ENCODE results near the gene CR1. TPM values are rescaled to one million over a fixed set of nuclear protein-coding genes. Genes with fewer than 3 reads are reported as not detected.
"Not testable (repeated sequence)": the region's sequence is repeated elsewhere in the genome, so short reads cannot be mapped to it uniquely, and the experiment has no call there.

Gene CR1
- total and polyA plus RNA-seq, 7 experiments from 2014 or later, result 0.19 to 50.1 (median 4.3) TPM

DNA sequence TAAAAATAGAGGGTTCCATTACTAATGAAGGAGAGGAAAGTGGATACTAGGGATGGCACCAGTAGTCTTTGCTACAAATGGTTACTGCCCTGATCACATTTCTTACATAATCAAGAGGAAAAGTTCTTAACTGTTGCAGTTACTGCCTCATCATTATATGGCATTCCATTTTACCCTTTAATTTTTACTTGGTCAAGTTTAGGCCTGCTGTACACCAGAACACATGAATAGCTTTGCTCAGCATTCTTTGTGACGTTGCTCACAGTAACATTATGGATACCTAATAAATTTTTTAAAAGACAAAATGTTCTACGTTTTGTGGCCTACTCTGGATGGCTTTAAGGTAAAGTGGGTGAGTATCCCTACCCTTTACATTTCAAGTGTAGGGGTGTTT is 110.4 kb downstream of the CR1 start:
- Histone ChIP-seq H3K27ac (ENCODE audit: low read depth, low read length) (no peak overlapping the region), H3K9me3 (ENCODE audit: control insufficient read depth in 2 of 3, low read length in 3 of 3) (no peaks in the 10 kb centered on the region), H3K27me3 (ENCODE audit: control insufficient read depth in 2 of 2, insufficient read depth in 2 of 2, low read length in 2 of 2) (no peaks in the 10 kb centered on the region), H3K4me3 (ENCODE audit: low read length) (no peak overlapping the region), H3K36me3 (ENCODE audit: control insufficient read depth in 2 of 3, insufficient read depth in 3 of 3, low read length in 3 of 3) (no peaks in the 10 kb centered on the region), H3K4me1 (ENCODE audit: control insufficient read depth in 2 of 2, insufficient read depth in 2 of 2, low read length in 2 of 2) (no peaks in the 10 kb centered on the region)
- Mint-ChIP-seq H3K4me3 (no peak overlapping the region), H3K36me3 (no peaks in the 10 kb centered on the region), H3K9me3 (no peaks in the 10 kb centered on the region), H3K27me3 (peaks cover 0 to 30% (median 0%) of the 10 kb centered on the region in 5 donors), H3K27ac (no peak overlapping the region), H3K4me1 (no peaks in the 10 kb centered on the region)
- ATAC-seq (no peak), DNase-seq (no peak)
- CTCF ChIA-PET, result no interaction called here
- POLR2A ChIA-PET, result no interaction called here
- intact Hi-C loops (cut with micrococcal nuclease), result no loop called here

DNA sequence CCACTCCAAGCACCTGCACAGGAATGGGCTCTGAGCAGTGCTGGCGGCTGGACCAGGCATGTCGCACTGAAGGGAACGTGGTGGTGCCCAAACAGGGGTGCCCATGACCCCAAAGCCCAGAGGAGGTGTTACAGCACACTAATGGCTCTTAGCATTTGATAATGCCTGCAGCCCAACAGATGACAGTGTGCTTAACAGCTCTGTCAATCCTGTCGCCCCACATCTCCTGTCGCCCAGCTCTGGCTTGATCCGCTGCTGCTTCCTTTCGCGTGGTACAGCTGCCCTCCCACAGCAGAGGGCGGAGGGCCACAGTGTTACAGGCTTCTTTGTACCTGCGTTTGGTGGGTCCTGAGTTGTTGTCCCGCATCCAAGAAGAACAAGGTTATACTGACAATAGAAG is 116.8 kb downstream of the CR1 start:
- H3K27me3 Mint-ChIP-seq, result peaks cover 0 to 25% (median 3%) of the 10 kb centered on the region in 5 donors
- ATAC-seq (no peak), DNase-seq (no peak)
- no peaks in the 10 kb centered on the region for H3K9me3 Mint-ChIP-seq
- Histone ChIP-seq H3K4me3 (ENCODE audit: low read length) (no peak overlapping the region), H3K27me3 (ENCODE audit: control insufficient read depth in 2 of 2, insufficient read depth in 2 of 2, low read length in 2 of 2) (no peaks in the 10 kb centered on the region), H3K27ac (ENCODE audit: low read depth, low read length) (no peak overlapping the region), H3K9me3 (ENCODE audit: control insufficient read depth in 2 of 3, low read length in 3 of 3) (no peaks in the 10 kb centered on the region), H3K4me1 (ENCODE audit: control insufficient read depth in 2 of 2, insufficient read depth in 2 of 2, low read length in 2 of 2) (no peaks in the 10 kb centered on the region), H3K36me3 (ENCODE audit: control insufficient read depth in 2 of 3, insufficient read depth in 3 of 3, low read length in 3 of 3) (no peaks in the 10 kb centered on the region)
- no peaks in the 10 kb centered on the region for H3K36me3 Mint-ChIP-seq
- no peak overlapping the region for H3K4me3 Mint-ChIP-seq
- POLR2A ChIA-PET, result no interaction called here
- intact Hi-C loops (cut with micrococcal nuclease), result no loop called here
- CTCF ChIA-PET, result no interaction called here
- H3K27ac Mint-ChIP-seq, result no peak overlapping the region
- H3K4me1 Mint-ChIP-seq, result no peaks in the 10 kb centered on the region

DNA sequence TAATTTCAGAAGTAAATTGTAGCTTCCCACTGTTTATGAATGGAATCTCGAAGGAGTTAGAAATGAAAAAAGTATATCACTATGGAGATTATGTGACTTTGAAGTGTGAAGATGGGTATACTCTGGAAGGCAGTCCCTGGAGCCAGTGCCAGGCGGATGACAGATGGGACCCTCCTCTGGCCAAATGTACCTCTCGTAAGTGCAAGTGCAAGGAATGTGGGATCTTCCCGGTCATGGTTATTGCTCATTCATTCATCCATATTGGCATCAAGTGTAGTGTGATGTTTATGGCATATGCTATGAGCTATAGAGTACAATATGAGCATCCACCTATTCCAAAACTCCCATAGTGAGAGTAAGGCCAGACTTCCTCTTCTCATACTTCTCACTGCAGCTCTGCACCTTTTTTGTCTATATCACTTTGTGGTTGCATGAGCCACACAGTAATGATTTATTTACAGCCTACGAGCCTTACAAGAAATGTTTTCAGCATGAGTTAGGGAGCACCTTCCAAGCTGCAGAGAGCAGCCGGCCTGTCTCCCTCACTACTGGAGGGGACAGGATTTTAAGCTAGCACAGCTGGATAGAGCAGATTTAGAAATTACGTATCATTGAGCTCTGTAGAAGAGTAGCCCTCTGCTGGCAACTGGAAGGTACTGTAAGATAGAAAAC is 124.0 kb downstream of the CR1 start:
- Mint-ChIP-seq H3K9me3 (no peaks in the 10 kb centered on the region), H3K4me1 (peaks cover 0 to 6% (median 0%) of the 10 kb centered on the region in 7 donors), H3K4me3 (no peak overlapping the region), H3K27ac (no peak overlapping the region), H3K36me3 (peaks cover 0 to 3% (median 0%) of the 10 kb centered on the region in 5 donors), H3K27me3 (peaks cover 0 to 18% (median 6%) of the 10 kb centered on the region in 5 donors)
- Histone ChIP-seq H3K4me3 (ENCODE audit: low read length) (no peak overlapping the region), H3K4me1 (ENCODE audit: control insufficient read depth in 2 of 2, insufficient read depth in 2 of 2, low read length in 2 of 2) (peaks cover 0 to 3% of the 10 kb centered on the region in 2 donors), H3K36me3 (ENCODE audit: control insufficient read depth in 2 of 3, insufficient read depth in 3 of 3, low read length in 3 of 3) (no peaks in the 10 kb centered on the region), H3K27me3 (ENCODE audit: control insufficient read depth in 2 of 2, insufficient read depth in 2 of 2, low read length in 2 of 2) (no peaks in the 10 kb centered on the region), H3K27ac (ENCODE audit: low read depth, low read length) (no peak overlapping the region), H3K9me3 (ENCODE audit: control insufficient read depth in 2 of 3, low read length in 3 of 3) (no peaks in the 10 kb centered on the region)
- peak in 6 of 9 donors; percentile 5 to 47 (median 38) for DNase-seq
- POLR2A ChIA-PET, result interaction anchor here (0.5 kb wide), 1 partner anchor 99 kb away, joined by 3 read pairs; no protein-coding TSS in a partner anchor
- peak; percentile 92 for ATAC-seq
- intact Hi-C loops (cut with micrococcal nuclease), result no loop called here
- CTCF ChIA-PET, result interaction anchor here (0.7 to 1.6 kb wide), 7 partner anchors 9 to 210 kb away, joined by 3 to 5 read pairs (median 3); no protein-coding TSS in a partner anchor

DNA sequence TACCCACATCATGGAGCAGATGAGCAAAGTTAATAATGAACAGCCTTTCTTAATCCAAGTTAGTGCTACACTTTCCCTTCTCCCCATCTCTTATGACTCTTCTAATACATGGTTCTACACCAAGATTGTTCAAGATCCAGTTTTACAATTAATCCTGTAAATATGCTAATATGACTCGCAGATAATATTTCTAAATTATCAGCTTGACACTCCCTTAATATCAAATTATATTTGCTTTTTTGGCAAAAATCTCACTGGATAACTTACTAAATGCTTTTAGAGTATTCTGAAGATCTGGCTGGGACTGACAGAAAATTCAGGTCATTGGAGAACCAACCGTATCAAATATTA is 124.6 kb downstream of the CR1 start:
- CTCF ChIA-PET, result interaction anchor here (0.7 to 1.6 kb wide), 6 partner anchors 10 to 210 kb away, joined by 3 to 5 read pairs (median 4); no protein-coding TSS in a partner anchor
- Histone ChIP-seq H3K4me1 (ENCODE audit: control insufficient read depth in 2 of 2, insufficient read depth in 2 of 2, low read length in 2 of 2) (peaks cover 0 to 3% of the 10 kb centered on the region in 2 donors), H3K36me3 (ENCODE audit: control insufficient read depth in 2 of 3, insufficient read depth in 3 of 3, low read length in 3 of 3) (no peaks in the 10 kb centered on the region), H3K27me3 (ENCODE audit: control insufficient read depth in 2 of 2, insufficient read depth in 2 of 2, low read length in 2 of 2) (no peaks in the 10 kb centered on the region), H3K27ac (ENCODE audit: low read depth, low read length) (no peak overlapping the region), H3K9me3 (ENCODE audit: control insufficient read depth in 2 of 3, low read length in 3 of 3) (no peaks in the 10 kb centered on the region), H3K4me3 (ENCODE audit: low read length) (no peak overlapping the region)
- POLR2A ChIA-PET, result interaction anchor here (0.5 kb wide), 1 partner anchor 99 kb away, joined by 3 read pairs; no protein-coding TSS in a partner anchor
- H3K36me3 Mint-ChIP-seq, result peaks cover 0 to 6% (median 3%) of the 10 kb centered on the region in 5 donors
- ATAC-seq, result no peak
- H3K4me1 Mint-ChIP-seq, result peaks cover 0 to 6% (median 0%) of the 10 kb centered on the region in 7 donors
- intact Hi-C loops (cut with micrococcal nuclease), result no loop called here
- no peak overlapping the region for H3K4me3 Mint-ChIP-seq
- no peak for DNase-seq
- no peak overlapping the region for H3K27ac Mint-ChIP-seq
- peaks cover 0 to 18% (median 6%) of the 10 kb centered on the region in 5 donors for H3K27me3 Mint-ChIP-seq
- H3K9me3 Mint-ChIP-seq, result peaks cover 0 to 5% (median 0%) of the 10 kb centered on the region in 11 donors

DNA sequence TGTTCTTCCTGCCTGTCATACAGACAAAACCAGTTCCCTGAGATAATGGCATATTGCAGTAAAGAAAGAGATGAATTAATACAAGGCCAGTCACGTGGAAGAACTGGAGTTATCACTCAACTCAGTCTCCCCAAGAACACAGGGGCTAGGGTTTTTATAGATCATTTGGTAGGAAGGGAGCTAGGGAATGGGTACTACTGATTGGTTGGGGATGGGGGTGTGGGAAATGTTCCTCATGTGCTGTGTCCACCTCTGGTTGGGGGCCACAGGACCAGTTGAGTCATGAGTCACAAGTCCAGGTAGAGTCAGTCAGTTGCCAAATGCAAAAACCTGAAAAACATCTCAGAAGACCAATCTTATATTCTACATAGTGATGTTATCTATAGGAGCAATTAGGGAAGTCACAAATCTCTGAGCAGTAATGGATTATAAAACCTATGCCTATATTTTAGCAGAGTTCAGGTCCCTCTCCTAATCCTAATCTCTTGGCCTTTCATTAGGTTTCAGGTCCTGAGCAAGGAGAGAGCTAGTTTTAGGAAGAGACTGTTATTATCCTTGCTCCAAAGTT is 129.6 kb downstream of the CR1 start:
- H3K4me1 Mint-ChIP-seq; POLR2A ChIA-PET; H3K27ac Mint-ChIP-seq; DNase-seq; H3K36me3 ChIP-seq (ENCODE audit: control insufficient read depth in 2 of 3, insufficient read depth in 3 of 3, low read length in 3 of 3); H3K9me3 ChIP-seq (ENCODE audit: control insufficient read depth in 2 of 3, low read length in 3 of 3); CTCF ChIA-PET; H3K4me3 ChIP-seq (ENCODE audit: low read length); intact Hi-C loops (cut with micrococcal nuclease); H3K27me3 ChIP-seq (ENCODE audit: control insufficient read depth in 2 of 2, insufficient read depth in 2 of 2, low read length in 2 of 2); ATAC-seq; H3K36me3 Mint-ChIP-seq; H3K27ac ChIP-seq (ENCODE audit: low read depth, low read length); H3K4me1 ChIP-seq (ENCODE audit: control insufficient read depth in 2 of 2, insufficient read depth in 2 of 2, low read length in 2 of 2); H3K9me3 Mint-ChIP-seq; H3K4me3 Mint-ChIP-seq: not testable (repeated sequence)
- peaks cover 0 to 15% (median 1%) of the 10 kb centered on the region in 5 donors for H3K27me3 Mint-ChIP-seq

DNA sequence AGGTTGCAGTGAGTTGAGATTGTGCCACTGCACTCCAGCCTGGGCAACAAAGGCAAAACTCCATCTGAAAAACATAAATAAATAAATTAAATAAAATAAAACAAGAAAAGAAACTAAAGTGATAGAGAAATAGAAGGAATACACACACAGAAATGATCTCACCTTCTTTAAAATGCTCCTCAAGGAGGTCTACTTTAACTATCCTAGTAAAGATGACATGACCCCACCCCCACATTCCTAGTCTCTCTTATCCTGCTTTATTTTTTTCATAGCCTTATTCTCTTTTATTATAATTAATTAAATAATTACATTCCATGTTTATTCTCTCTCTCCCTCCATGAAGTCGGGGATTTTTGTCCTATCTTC is 131.0 kb downstream of the CR1 start:
- Histone ChIP-seq H3K27me3 (ENCODE audit: control insufficient read depth in 2 of 2, insufficient read depth in 2 of 2, low read length in 2 of 2) (peaks cover 0 to 4% of the 10 kb centered on the region in 2 donors), H3K4me1 (ENCODE audit: control insufficient read depth in 2 of 2, insufficient read depth in 2 of 2, low read length in 2 of 2) (no peaks in the 10 kb centered on the region), H3K36me3 (ENCODE audit: control insufficient read depth in 2 of 3, insufficient read depth in 3 of 3, low read length in 3 of 3) (no peaks in the 10 kb centered on the region), H3K4me3 (ENCODE audit: low read length) (no peak overlapping the region), H3K9me3 (ENCODE audit: control insufficient read depth in 2 of 3, low read length in 3 of 3) (no peaks in the 10 kb centered on the region), H3K27ac (ENCODE audit: low read depth, low read length) (no peak overlapping the region)
- ATAC-seq (no peak), DNase-seq (no peak)
- Mint-ChIP-seq H3K27ac (no peak overlapping the region), H3K4me1 (peaks cover 0 to 1% (median 0%) of the 10 kb centered on the region in 7 donors), H3K27me3 (peaks cover 0 to 12% (median under 1%) of the 10 kb centered on the region in 5 donors), H3K4me3 (no peak overlapping the region), H3K36me3 (peaks cover 0 to 6% (median 0%) of the 10 kb centered on the region in 5 donors), H3K9me3 (peaks cover 0 to 5% (median 0%) of the 10 kb centered on the region in 11 donors)
- ChIA-PET CTCF (no interaction called here), POLR2A (no interaction called here)
- intact Hi-C loops (cut with micrococcal nuclease), result no loop called here
